IMR-90 (cell line): ENCODE measurements around the gene PTPRN2. TPM values are rescaled to one million over a fixed set of nuclear protein-coding genes. Genes with fewer than 3 reads are reported as not detected.

ENCODE experiments used
- ATAC-seq: fragments of 200-7000 bp; cut with Tn5 transposase; 2 replicates; pipeline ENCODE4 v1.9.1; 2020; ENCODE audit warnings: low read depth, mild to moderate bottlenecking, moderate library complexity
- BruUV-seq: library from RNA; stranded (reverse); fragments of 400-500 nt; replicated peaks from 2 replicates; lab custom pipeline; 2021; lab: Mats Ljungman, UMichigan
- CTCF ChIA-PET: fragments of 300-600 bp; formaldehyde crosslinking; extraction: SDS; loops from one replicate; lab custom pipeline; 2021; ENCODE audit warnings: antibody characterized with exemption; lab: Yijun Ruan, JAX
- POLR2A ChIA-PET: fragments of 300-600 bp; sonication (Branson Sonifier 250); formaldehyde crosslinking; loops from one replicate; lab custom pipeline; 2022; ENCODE audit warnings: antibody characterized with exemption; ENCODE audit not compliant: unreplicated experiment; lab: Charles Lee
- DNase-seq: peaks from one replicate; pipeline ENCODE4 v3.0.0; 2013
- H2AFZ ChIP-seq: replicated peaks from 2 replicates; pipeline ENCODE3; 2013; ENCODE audit warnings: low read length, mild to moderate bottlenecking; ENCODE audit not compliant: poor library complexity
- H2AK5ac ChIP-seq: 2 replicates; pipeline ENCODE4 v1.6.1; 2013; ENCODE audit warnings: low read depth, low read length, inconsistent platforms
- H2AK9ac ChIP-seq: replicated peaks from 2 replicates; pipeline ENCODE3; 2013; ENCODE audit warnings: mild to moderate bottlenecking, low read depth, low read length, moderate library complexity; ENCODE audit not compliant: poor library complexity
- H2BK120ac ChIP-seq: 2 replicates; pipeline ENCODE4 v1.6.1; 2013; ENCODE audit warnings: low read depth, low read length, inconsistent platforms
- H2BK15ac ChIP-seq: 3 replicates; pipeline ENCODE4 v1.6.1; 2013; ENCODE audit warnings: low read depth, low read length, inconsistent platforms
- H2BK20ac ChIP-seq: 2 replicates; pipeline ENCODE4 v1.6.1; 2013; ENCODE audit warnings: low read depth, mild to moderate bottlenecking, inconsistent platforms, low read length, moderate library complexity
- H2BK5ac ChIP-seq: 2 replicates; pipeline ENCODE4 v1.6.1; 2013; ENCODE audit warnings: mild to moderate bottlenecking, low read depth, low read length, inconsistent platforms; ENCODE audit not compliant: poor library complexity, severe bottlenecking
- H3K14ac ChIP-seq: replicated peaks from 2 replicates; pipeline ENCODE4 v1.6.1; 2013; ENCODE audit warnings: low read depth, low read length, inconsistent platforms
- H3K18ac ChIP-seq: 2 replicates; pipeline ENCODE4 v1.6.1; 2013; ENCODE audit warnings: low read depth, low read length, control low read depth
- H3K23ac ChIP-seq: 2 replicates; pipeline ENCODE4 v1.6.1; 2013; ENCODE audit warnings: low read depth, low read length, inconsistent platforms
- H3K27ac ChIP-seq: 2 replicates; pipeline ENCODE4 v1.5.1; 2013; ENCODE audit warnings: mild to moderate bottlenecking, control low read depth, low read length; ENCODE audit not compliant: insufficient read depth
- H3K27me3 ChIP-seq: 2 replicates; pipeline ENCODE4 v1.6.1; 2013; ENCODE audit warnings: low read length; ENCODE audit not compliant: control insufficient read depth, insufficient read depth
- H3K36me3 ChIP-seq: 2 replicates; pipeline ENCODE4 v1.6.1; 2013; ENCODE audit warnings: low read length, mixed read lengths; ENCODE audit not compliant: control insufficient read depth, insufficient read depth
- H3K4ac ChIP-seq: 2 replicates; pipeline ENCODE4 v1.6.1; 2013; ENCODE audit warnings: low read depth, low read length, inconsistent platforms
- H3K4me1 ChIP-seq: 2 replicates; pipeline ENCODE4 v1.6.1; 2013; ENCODE audit warnings: low read length, mixed read lengths; ENCODE audit not compliant: control insufficient read depth, insufficient read depth
- H3K4me2 ChIP-seq: 2 replicates; pipeline ENCODE4 v1.6.1; 2013; ENCODE audit warnings: low read depth, mild to moderate bottlenecking, control low read depth, low read length, moderate library complexity
- H3K4me3 ChIP-seq: 2 replicates; pipeline ENCODE4 v1.5.1; 2013; ENCODE audit warnings: low read depth, mild to moderate bottlenecking, control low read depth, low read length, moderate library complexity; ENCODE audit not compliant: insufficient read depth
- H3K56ac ChIP-seq: 2 replicates; pipeline ENCODE4 v1.6.1; 2013; ENCODE audit warnings: low read length, inconsistent platforms; ENCODE audit not compliant: insufficient read depth; ENCODE audit errors: extremely low read depth
- H3K79me1 ChIP-seq, 2 experiments: 2 replicates each; pipeline ENCODE4 v1.6.1; 2013; ENCODE audit warnings: low read length in 2 of 2, inconsistent platforms in 1 of 2, low read depth in 1 of 2
- H3K9ac ChIP-seq: 2 replicates; pipeline ENCODE4 v1.6.1; 2013; ENCODE audit warnings: low read depth, low read length, control low read depth
- H3K9me1 ChIP-seq: 2 replicates; pipeline ENCODE4 v1.6.1; 2013; ENCODE audit warnings: low read length, inconsistent platforms; ENCODE audit not compliant: insufficient read depth
- H3K9me3 ChIP-seq: 2 replicates; pipeline ENCODE4 v1.6.1; 2013; ENCODE audit warnings: low read length; ENCODE audit not compliant: control insufficient read depth, insufficient read depth
- H4K20me1 ChIP-seq: 2 replicates; pipeline ENCODE4 v1.6.1; 2013; ENCODE audit warnings: low read length, inconsistent platforms; ENCODE audit not compliant: insufficient read depth
- H4K5ac ChIP-seq: 2 replicates; pipeline ENCODE4 v1.6.1; 2013; ENCODE audit warnings: mild to moderate bottlenecking, low read depth, low read length, control low read depth
- H4K8ac ChIP-seq, 2 experiments: 2 replicates each; pipeline ENCODE4 v1.6.1; 2013; ENCODE audit warnings: low read depth in 2 of 2, low read length in 2 of 2, control low read depth in 1 of 2, inconsistent platforms in 1 of 2
- H4K91ac ChIP-seq: 2 replicates; pipeline ENCODE4 v1.6.1; 2013; ENCODE audit warnings: low read depth, low read length, inconsistent platforms; ENCODE audit not compliant: insufficient read depth
- CEBPB ChIP-seq: IDR thresholded peaks from 2 replicates; pipeline ENCODE4 v1.6.1; 2012; ENCODE audit warnings: low read depth, low read length, improper control_type of control experiment
- CHD1 ChIP-seq: IDR thresholded peaks from 2 replicates; pipeline ENCODE4 v1.6.1; 2012; ENCODE audit warnings: low read depth, low read length, improper control_type of control experiment
- CTCF ChIP-seq: conservative IDR thresholded peaks from 2 replicates; pipeline ENCODE4 v1.5.1; 2012; ENCODE audit warnings: mild to moderate bottlenecking, low read depth, low read length, improper control_type of control experiment
- ELK1 ChIP-seq: fragments of 150-350 bp; IDR thresholded peaks from 2 replicates; pipeline ENCODE4 v1.6.1; 2016; ENCODE audit warnings: low read depth, mild to moderate bottlenecking, low read length, moderate library complexity, borderline replicate concordance
- FOS ChIP-seq: fragments of 150-350 bp; IDR thresholded peaks from 2 replicates; pipeline ENCODE4 v1.6.1; 2016; ENCODE audit warnings: low read depth, low read length
- WGBS, 2 experiments: methylation state at CpG; one replicate each; pipeline versions ENCODE4 v1.1.5 to v1.1.7; 2013; ENCODE audit warnings: missing lambda C conversion rate in 2 of 2; ENCODE audit not compliant: insufficient read length in 1 of 2; ENCODE audit errors: extremely low coverage in 2 of 2; 5-methylcytosine and 5-hydroxymethylcytosine counted together
- dilution Hi-C: fragments of 300-500 bp; cut with HindIII; formaldehyde crosslinking; loops from one replicate; pipeline ENCODE4 v1.14.3; 2018; ENCODE audit warnings: low sequenced_read_pairs; ENCODE audit not compliant: unreplicated experiment
- in situ Hi-C: fragments of 300-500 bp; cut with MboI; formaldehyde crosslinking; loops from 3 replicates; pipeline ENCODE4 v1.14.3; 2019; ENCODE audit warnings: low sequenced_read_pairs, inconsistent platforms, mixed read lengths
- intact Hi-C: fragments of 100-400 bp; cut with micrococcal nuclease; formaldehyde crosslinking; loops from 2 replicates; pipeline ENCODE4 v1.10.0; 2022
- polyA plus RNA-seq, 3 experiments: library from polyadenylated mRNA; depleted of rRNA; stranded (reverse); fragments of >200 nt; gene quantifications; 2 replicates each; pipeline ENCODE4 v1.2.3, GENCODE V29; 2012; ENCODE audit warnings: low replicate concordance in 1 of 3
- total RNA-seq: library from RNA; depleted of rRNA; stranded (reverse); fragments of >200 nt; gene quantifications from 2 replicates; pipeline ENCODE4 v1.2.3, GENCODE V29; 2012

Gene PTPRN2
- total and polyA plus RNA-seq, 2 of the 4 experiments (the other 2 are of a cell fraction): 0.03 TPM; not detected in 1

- intact Hi-C loops: no loop called here
- H3K9me3 ChIP-seq: peaks cover 22% of the 10 kb centered on the region
- DNase-seq: no peak
- H3K23ac ChIP-seq: no peak overlapping the region
- no CpG with 5 or more reads among the region's 6 CpGs for WGBS, 2 experiments
- H3K27me3 ChIP-seq: no peaks in the 10 kb centered on the region
- H3K79me1 ChIP-seq: no peaks in the 10 kb centered on the region
- in situ Hi-C loops: no loop called here
- H3K9ac ChIP-seq: no peak overlapping the region
- H3K36me3 ChIP-seq: no peaks in the 10 kb centered on the region
- ChIA-PET POLR2A (no interaction called here), CTCF (no interaction called here)
- dilution Hi-C loops: no loop called here
- H2BK15ac ChIP-seq: no peak overlapping the region
- no peaks in the 10 kb centered on the region for H3K4me1 ChIP-seq
- no peak overlapping the region for H4K91ac ChIP-seq
- H3K9me1 ChIP-seq: no peaks in the 10 kb centered on the region
- H3K56ac ChIP-seq: no peak overlapping the region
- no peak overlapping the region for H4K5ac ChIP-seq
- H2AK5ac ChIP-seq: no peak overlapping the region
- H3K4me2 ChIP-seq: no peak overlapping the region
- no peak overlapping the region for H3K27ac ChIP-seq
- no peak overlapping the region for H2BK5ac ChIP-seq
- no peak overlapping the region for H4K8ac ChIP-seq
- H3K4ac ChIP-seq: no peak overlapping the region
- H3K4me3 ChIP-seq: no peak overlapping the region
- H2BK20ac ChIP-seq: no peak overlapping the region
- no peak overlapping the region for H2BK120ac ChIP-seq
- no peak overlapping the region for H3K14ac ChIP-seq
- no peak overlapping the region for H2AK9ac ChIP-seq
- ATAC-seq: no peak
- no peaks in the 10 kb centered on the region for H4K20me1 ChIP-seq
- no TSS peak for BruUV-seq
- TF ChIP-seq CTCF: no peak
- TF ChIP-seq CHD1: no peak
- TF ChIP-seq ELK1: no peak
- TF ChIP-seq FOS: no peak
- TF ChIP-seq CEBPB: no peak
- no peak overlapping the region for H3K18ac ChIP-seq
- no peak overlapping the region for H2AFZ ChIP-seq
These were observed 28.3 kb downstream of the PTPRN2 start for GRCh38 chr7:158559356-158559755.
